HEK293 (cell line): Measurements from ENCODE around the gene IGLL1.
A peak's percentile ranks its signal among the peaks of the same experiment; 100 is the strongest.

ENCODE experiments used
- CTCF ChIA-PET: fragments of 350-600 bp; formaldehyde crosslinking; extraction: SDS; loops from one replicate; lab custom pipeline; 2021; ENCODE audit warnings: antibody characterized with exemption; lab: Yijun Ruan, JAX
- POLR2A ChIA-PET: fragments of 300-600 bp; formaldehyde crosslinking; extraction: SDS; loops from one replicate; lab custom pipeline; 2020; ENCODE audit warnings: antibody characterized with exemption, inconsistent platforms; lab: Yijun Ruan, JAX
- H3K27ac ChIP-seq: fragments of 200-500 bp; sonication (Bioruptor generic); 2 replicates; pipeline ENCODE4 v1.5.1; 2014; ENCODE audit warnings: low read depth, low read length, control low read depth, inconsistent platforms; ENCODE audit errors: extremely low read depth
- H3K36me3 ChIP-seq, 2 experiments: fragments of 200-500 bp in 1 of 2; sonication (Bioruptor generic) in 1 of 2; 1 replicate in 1 of 2; 2 replicates in 1 of 2; pipeline ENCODE4 v1.5.1; 2014 to 2017; ENCODE audit warnings: inconsistent platforms in 2 of 2, low read length in 2 of 2; ENCODE audit not compliant: control insufficient read depth in 2 of 2, insufficient read depth in 1 of 2
- H3K4me1 ChIP-seq: fragments of 200-500 bp; sonication (Bioruptor generic); 2 replicates; pipeline ENCODE4 v1.5.1; 2014; ENCODE audit warnings: mild to moderate bottlenecking, low read length, inconsistent platforms; ENCODE audit not compliant: control insufficient read depth, insufficient read depth
- H3K4me3 ChIP-seq: 2 replicates; pipeline ENCODE4 v1.5.1; 2011; ENCODE audit warnings: low read depth, mild to moderate bottlenecking, control low read depth, low read length, moderate library complexity
- H3K9me3 ChIP-seq: fragments of 200-500 bp; sonication (Bioruptor generic); 2 replicates; pipeline ENCODE4 v1.5.1; 2014; ENCODE audit warnings: low read depth, low read length, inconsistent platforms; ENCODE audit not compliant: control insufficient read depth, insufficient read depth
- EGR2 ChIP-seq: fragments of 450-650 bp; formaldehyde crosslinking; IDR thresholded peaks from 2 replicates; pipeline ENCODE4 v1.5.1; 2016; ENCODE audit warnings: low read depth, missing biosample characterization, missing genetic modification characterization
- GLI4 ChIP-seq: fragments of 450-650 bp; formaldehyde crosslinking; IDR thresholded peaks from 2 replicates; pipeline ENCODE4 v1.5.1; 2016; ENCODE audit warnings: missing biosample characterization, missing genetic modification characterization
- HOXC10 ChIP-seq: sonication (generic); formaldehyde crosslinking; IDR thresholded peaks from 2 replicates; pipeline ENCODE4 v1.8.1; 2023; ENCODE audit warnings: mild to moderate bottlenecking, missing genetic modification reagents
- REPIN1 ChIP-seq: fragments of 450-650 bp; formaldehyde crosslinking; IDR thresholded peaks from 2 replicates; pipeline ENCODE4 v1.5.1; 2017; ENCODE audit warnings: missing biosample characterization, missing genetic modification characterization, low read depth
- SALL2 ChIP-seq: fragments of 450-650 bp; formaldehyde crosslinking; IDR thresholded peaks from 2 replicates; pipeline ENCODE4 v1.5.0; 2017; ENCODE audit warnings: missing biosample characterization, mild to moderate bottlenecking, missing genetic modification characterization, borderline replicate concordance
- ZBTB8A ChIP-seq: fragments of 450-650 bp; formaldehyde crosslinking; IDR thresholded peaks from 2 replicates; pipeline ENCODE4 v1.5.1; 2016; ENCODE audit warnings: missing biosample characterization, missing genetic modification characterization
- ZFHX2 ChIP-seq: fragments of 450-650 bp; formaldehyde crosslinking; conservative IDR thresholded peaks from 2 replicates; pipeline ENCODE4 v1.5.1; 2016; ENCODE audit warnings: missing biosample characterization, missing genetic modification characterization
- ZIC2 ChIP-seq: fragments of 450-650 bp; formaldehyde crosslinking; IDR thresholded peaks from 2 replicates; pipeline ENCODE4 v1.5.1; 2016; ENCODE audit warnings: missing biosample characterization, missing genetic modification characterization
- ZNF175 ChIP-seq: fragments of 450-650 bp; formaldehyde crosslinking; IDR thresholded peaks from 2 replicates; pipeline ENCODE4 v1.5.1; 2016; ENCODE audit warnings: missing biosample characterization, missing genetic modification characterization
- ZNF239 ChIP-seq: fragments of 450-650 bp; formaldehyde crosslinking; IDR thresholded peaks from 2 replicates; pipeline ENCODE4 v1.5.1; 2016; ENCODE audit warnings: missing biosample characterization, missing genetic modification characterization
- ZNF266 ChIP-seq: fragments of 450-650 bp; formaldehyde crosslinking; IDR thresholded peaks from 2 replicates; pipeline ENCODE4 v1.5.1; 2016; ENCODE audit warnings: missing biosample characterization, missing genetic modification characterization, low read depth
- ZNF350 ChIP-seq: fragments of 450-650 bp; formaldehyde crosslinking; IDR thresholded peaks from 2 replicates; pipeline ENCODE4 v1.5.0; 2017; ENCODE audit warnings: missing biosample characterization, mild to moderate bottlenecking, missing genetic modification characterization
- ZNF366 ChIP-seq: fragments of 450-650 bp; formaldehyde crosslinking; conservative IDR thresholded peaks from 2 replicates; pipeline ENCODE4 v1.5.1; 2016; ENCODE audit warnings: missing biosample characterization, missing genetic modification characterization
- ZNF48 ChIP-seq: fragments of 450-650 bp; formaldehyde crosslinking; IDR thresholded peaks from 2 replicates; pipeline ENCODE4 v1.5.1; 2016; ENCODE audit warnings: missing biosample characterization, missing genetic modification characterization
- ZNF560 ChIP-seq: fragments of 450-650 bp; formaldehyde crosslinking; IDR thresholded peaks from 2 replicates; pipeline ENCODE4 v1.5.1; 2017; ENCODE audit warnings: missing biosample characterization, missing genetic modification characterization, borderline replicate concordance
- ZNF76 ChIP-seq: fragments of 450-650 bp; formaldehyde crosslinking; IDR thresholded peaks from 2 replicates; pipeline ENCODE4; 2016; ENCODE audit warnings: low read depth, missing biosample characterization, missing genetic modification characterization, borderline replicate concordance
- ZSCAN23 ChIP-seq: fragments of 450-650 bp; formaldehyde crosslinking; IDR thresholded peaks from 2 replicates; pipeline ENCODE4 v1.5.1; 2016; ENCODE audit warnings: missing biosample characterization, missing genetic modification characterization
- TF ChIP-seq, protein P1 (sequence below): fragments of 450-650 bp; formaldehyde crosslinking; IDR thresholded peaks from 2 replicates; pipeline ENCODE4 v1.5.1; 2017; ENCODE audit warnings: missing biosample characterization, missing genetic modification characterization
- TF ChIP-seq, protein P2 (sequence below): fragments of 450-650 bp; formaldehyde crosslinking; IDR thresholded peaks from 2 replicates; pipeline ENCODE4 v1.5.1; 2016; ENCODE audit warnings: missing biosample characterization, missing genetic modification characterization
- TF ChIP-seq, protein P3 (sequence below): fragments of 450-650 bp; formaldehyde crosslinking; IDR thresholded peaks from 2 replicates; pipeline ENCODE4 v1.5.1; 2016; ENCODE audit warnings: missing biosample characterization, missing genetic modification characterization

The IGLL1 gene

DNA sequence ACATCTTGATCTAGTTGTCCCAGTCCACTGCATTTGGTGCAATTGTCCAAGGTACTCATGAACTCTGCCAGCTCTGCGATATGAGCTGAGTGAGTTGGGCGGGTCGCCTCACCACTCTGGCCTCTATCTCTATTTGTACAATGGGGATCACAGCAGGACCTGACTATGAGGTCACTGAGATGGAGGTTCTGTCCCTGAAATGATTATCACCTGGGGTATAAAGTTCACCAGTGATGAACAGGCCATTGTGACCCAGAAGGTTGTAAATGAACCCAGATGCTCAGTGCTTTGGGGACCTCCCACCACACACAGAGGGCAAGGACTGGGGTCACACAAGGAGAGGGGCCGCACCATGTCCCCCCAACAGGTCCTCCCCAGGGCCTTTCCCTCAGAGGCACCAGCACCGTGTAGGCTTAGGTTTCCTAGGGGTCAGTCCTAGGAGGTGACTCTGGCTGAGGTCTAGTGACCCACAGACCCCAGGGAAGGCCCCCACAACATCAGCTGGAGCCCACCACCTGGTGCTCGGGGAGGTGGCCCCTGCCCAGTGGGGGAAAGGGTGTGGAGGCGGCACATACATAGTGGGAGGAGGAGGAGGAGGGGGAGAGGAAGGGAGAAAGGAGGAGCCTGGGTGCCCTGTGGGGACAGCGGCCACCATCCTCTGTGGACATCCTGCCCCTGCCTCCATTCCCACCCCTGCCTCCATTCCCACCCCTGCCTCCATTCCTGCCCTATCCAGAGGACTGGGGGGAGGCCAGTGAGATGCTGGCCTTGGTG, 25.0 kb upstream of the IGLL1 start:
- TF ChIP-seq ZBTB8A (tag by site-specific recombination) (no peak), HOXC10 (CRISPR knock-in tag) (no peak), ZFHX2 (tag by site-specific recombination) (peak; percentile 53), ZIC2 (peak; percentile 44), EGR2 (tag by site-specific recombination) (peak; percentile 48; the same call in 1 of the 2 replicates), ZNF239 (no peak)
- TF ChIP-seq, protein P1, sequence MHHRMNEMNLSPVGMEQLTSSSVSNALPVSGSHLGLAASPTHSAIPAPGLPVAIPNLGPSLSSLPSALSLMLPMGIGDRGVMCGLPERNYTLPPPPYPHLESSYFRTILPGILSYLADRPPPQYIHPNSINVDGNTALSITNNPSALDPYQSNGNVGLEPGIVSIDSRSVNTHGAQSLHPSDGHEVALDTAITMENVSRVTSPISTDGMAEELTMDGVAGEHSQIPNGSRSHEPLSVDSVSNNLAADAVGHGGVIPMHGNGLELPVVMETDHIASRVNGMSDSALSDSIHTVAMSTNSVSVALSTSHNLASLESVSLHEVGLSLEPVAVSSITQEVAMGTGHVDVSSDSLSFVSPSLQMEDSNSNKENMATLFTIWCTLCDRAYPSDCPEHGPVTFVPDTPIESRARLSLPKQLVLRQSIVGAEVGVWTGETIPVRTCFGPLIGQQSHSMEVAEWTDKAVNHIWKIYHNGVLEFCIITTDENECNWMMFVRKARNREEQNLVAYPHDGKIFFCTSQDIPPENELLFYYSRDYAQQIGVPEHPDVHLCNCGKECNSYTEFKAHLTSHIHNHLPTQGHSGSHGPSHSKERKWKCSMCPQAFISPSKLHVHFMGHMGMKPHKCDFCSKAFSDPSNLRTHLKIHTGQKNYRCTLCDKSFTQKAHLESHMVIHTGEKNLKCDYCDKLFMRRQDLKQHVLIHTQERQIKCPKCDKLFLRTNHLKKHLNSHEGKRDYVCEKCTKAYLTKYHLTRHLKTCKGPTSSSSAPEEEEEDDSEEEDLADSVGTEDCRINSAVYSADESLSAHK (tag by site-specific recombination) = no peak
- H3K4me3 ChIP-seq = no peak overlapping the region
- H3K36me3 ChIP-seq = no peaks in the 10 kb centered on the region
- H3K27ac ChIP-seq = no peak overlapping the region
- H3K4me1 ChIP-seq = no peaks in the 10 kb centered on the region
- H3K9me3 ChIP-seq = no peaks in the 10 kb centered on the region
- CTCF ChIA-PET = interaction anchor here (0.7 to 1.4 kb wide), 2 partner anchors 15 to 245 kb away, joined by 3 to 4 read pairs; no protein-coding TSS in a partner anchor
- POLR2A ChIA-PET = no interaction called here

DNA sequence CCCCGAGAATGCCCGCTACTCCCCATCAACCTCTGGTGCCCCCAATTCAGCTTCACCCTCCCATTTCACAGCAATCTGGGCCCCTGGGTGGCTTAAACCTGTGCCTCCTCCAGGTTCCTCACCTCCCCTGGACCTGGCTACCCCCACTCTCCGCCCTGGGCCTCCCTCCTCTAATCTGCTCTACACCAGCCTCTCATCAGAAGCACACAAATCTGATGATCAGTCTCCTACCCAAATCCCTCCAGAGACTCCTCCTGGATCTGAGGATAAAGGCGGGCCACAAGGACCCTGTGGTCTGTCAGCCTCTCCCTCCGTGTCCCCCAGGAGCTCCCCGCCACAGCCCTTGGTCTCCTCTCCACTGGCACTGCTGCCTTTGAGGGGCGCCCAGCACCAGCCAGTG, 23.2 kb upstream of the IGLL1 start:
- Histone ChIP-seq H3K27ac (no peak overlapping the region), H3K9me3 (no peaks in the 10 kb centered on the region), H3K36me3 (no peaks in the 10 kb centered on the region), H3K4me3 (no peak overlapping the region), H3K4me1 (no peaks in the 10 kb centered on the region)
- ChIA-PET POLR2A (no interaction called here), CTCF (interaction anchor here (1.0 kb wide), 1 partner anchor 12 kb away, joined by 5 read pairs; no protein-coding TSS in a partner anchor)
- TF ChIP-seq SALL2 (tag by site-specific recombination) = no peak
- TF ChIP-seq ZSCAN23 (tag by site-specific recombination) = no peak
- no peak for TF ChIP-seq ZNF560 (tag by site-specific recombination)
- TF ChIP-seq ZNF175 (tag by site-specific recombination) = no peak
- no peak for TF ChIP-seq GLI4 (tag by site-specific recombination)
- TF ChIP-seq ZNF366 (tag by site-specific recombination) = no peak
- no peak for TF ChIP-seq ZNF266 (tag by site-specific recombination)
- TF ChIP-seq, protein P2, sequence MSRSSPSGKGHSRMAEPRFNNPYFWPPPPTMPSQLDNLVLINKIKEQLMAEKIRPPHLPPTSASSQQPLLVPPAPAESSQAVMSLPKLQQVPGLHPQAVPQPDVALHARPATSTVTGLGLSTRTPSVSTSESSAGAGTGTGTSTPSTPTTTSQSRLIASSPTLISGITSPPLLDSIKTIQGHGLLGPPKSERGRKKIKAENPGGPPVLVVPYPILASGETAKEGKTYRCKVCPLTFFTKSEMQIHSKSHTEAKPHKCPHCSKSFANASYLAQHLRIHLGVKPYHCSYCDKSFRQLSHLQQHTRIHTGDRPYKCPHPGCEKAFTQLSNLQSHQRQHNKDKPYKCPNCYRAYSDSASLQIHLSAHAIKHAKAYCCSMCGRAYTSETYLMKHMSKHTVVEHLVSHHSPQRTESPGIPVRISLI = no peak
- no peak for TF ChIP-seq ZNF76 (tag by site-specific recombination)
- TF ChIP-seq, protein P3, sequence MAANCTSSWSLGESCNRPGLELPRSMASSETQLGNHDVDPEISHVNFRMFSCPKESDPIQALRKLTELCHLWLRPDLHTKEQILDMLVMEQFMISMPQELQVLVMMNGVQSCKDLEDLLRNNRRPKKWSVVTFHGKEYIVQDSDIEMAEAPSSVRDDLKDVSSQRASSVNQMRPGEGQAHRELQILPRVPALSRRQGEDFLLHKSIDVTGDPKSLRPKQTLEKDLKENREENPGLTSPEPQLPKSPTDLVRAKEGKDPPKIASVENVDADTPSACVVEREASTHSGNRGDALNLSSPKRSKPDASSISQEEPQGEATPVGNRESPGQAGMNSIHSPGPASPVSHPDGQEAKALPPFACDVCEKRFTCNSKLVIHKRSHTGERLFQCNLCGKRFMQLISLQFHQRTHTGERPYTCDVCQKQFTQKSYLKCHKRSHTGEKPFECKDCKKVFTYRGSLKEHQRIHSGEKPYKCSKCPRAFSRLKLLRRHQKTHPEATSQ (tag by site-specific recombination) = no peak
- no peak for TF ChIP-seq ZNF350 (tag by site-specific recombination)
- TF ChIP-seq REPIN1 (tag by site-specific recombination) = no peak
- no peak for TF ChIP-seq ZNF48 (tag by site-specific recombination)
